ENCODE data around the gene PSRC1.

Gene PSRC1

GRCh38 chr1:109248444-109248796, 34.5 kb downstream of the PSRC1 start:
- Histone ChIP-seq H3K4me1 (peaks cover 53% of the 10 kb centered on the region), H4K20me1 (peaks cover 7% of the 10 kb centered on the region; the same call in 1 of the 2 replicates), H3K27me3 (no peaks in the 10 kb centered on the region), H3K36me3 (peaks cover 17% of the 10 kb centered on the region), H3K27ac (no peak overlapping the region), H3K9ac (no peak overlapping the region), H3K4me3 (no peak overlapping the region), H3K4me2 (peak overlapping the region; percentile 97; the same call in 1 of the 2 replicates), H3K9me3 (no peaks in the 10 kb centered on the region)
- TF ChIP-seq Cebpa-rat (IDR thresholded peaks at IDR 0.05), result no peak

- Histone ChIP-seq H3K9me3 (no peaks in the 10 kb centered on the region), H4K20me1 (peaks cover 7% of the 10 kb centered on the region; the same call in 1 of the 2 replicates), H3K9ac (no peak overlapping the region), H3K27me3 (no peaks in the 10 kb centered on the region), H3K4me2 (peak overlapping the region; percentile 64), H3K4me3 (no peak overlapping the region), H3K27ac (no peak overlapping the region), H3K36me3 (peaks cover 16% of the 10 kb centered on the region), H3K4me1 (peaks cover 46% of the 10 kb centered on the region)
- TF ChIP-seq Cebpa-rat (IDR thresholded peaks at IDR 0.05), result no peak
Measured at GRCh38 chr1:109247401-109248365, 35.3 kb downstream of the PSRC1 start.

GRCh38 chr1:109246141-109246551, 36.8 kb downstream of the PSRC1 start:
- Histone ChIP-seq H3K27me3 (peaks cover 8% of the 10 kb centered on the region; the same call in 1 of the 2 replicates), H3K4me2 (peak overlapping the region; percentile 64; the same call in 1 of the 2 replicates), H3K4me3 (no peak overlapping the region), H3K4me1 (peaks cover 44% of the 10 kb centered on the region), H3K9ac (no peak overlapping the region), H3K9me3 (no peaks in the 10 kb centered on the region), H3K27ac (no peak overlapping the region), H3K36me3 (peaks cover 1% of the 10 kb centered on the region; the same call in 1 of the 2 replicates), H4K20me1 (peaks cover 7% of the 10 kb centered on the region; the same call in 1 of the 2 replicates)
- no peak for TF ChIP-seq Cebpa-rat (IDR thresholded peaks at IDR 0.05)

- peaks cover 9% of the 10 kb centered on the region; the same call in 1 of the 2 replicates for H3K27me3 ChIP-seq
- H3K9ac ChIP-seq, result no peak overlapping the region
- TF ChIP-seq Cebpa-rat (IDR thresholded peaks at IDR 0.05), result no peak
- H3K4me3 ChIP-seq, result no peak overlapping the region
- H3K4me1 ChIP-seq, result peaks cover 37% of the 10 kb centered on the region
- no peak overlapping the region for H3K27ac ChIP-seq
- no peaks in the 10 kb centered on the region for H3K9me3 ChIP-seq
- H3K4me2 ChIP-seq, result no peak overlapping the region
- H3K36me3 ChIP-seq, result peaks cover 13% of the 10 kb centered on the region
- peaks cover 19% of the 10 kb centered on the region for H4K20me1 ChIP-seq
Measured at GRCh38 chr1:109243860-109244552, 38.9 kb downstream of the PSRC1 start.

- Histone ChIP-seq H3K9me3 (no peaks in the 10 kb centered on the region), H3K27ac (no peak overlapping the region), H3K9ac (no peak overlapping the region), H3K36me3 (peaks cover 21% of the 10 kb centered on the region), H3K4me2 (no peak overlapping the region), H3K27me3 (peaks cover 9% of the 10 kb centered on the region; the same call in 1 of the 2 replicates), H3K4me1 (peaks cover 29% of the 10 kb centered on the region), H3K4me3 (no peak overlapping the region), H4K20me1 (peaks cover 25% of the 10 kb centered on the region)
- TF ChIP-seq Cebpa-rat (IDR thresholded peaks at IDR 0.05), result no peak
Measured at GRCh38 chr1:109243221-109243620, 39.7 kb downstream of the PSRC1 start.

- peaks cover 29% of the 10 kb centered on the region for H3K36me3 ChIP-seq
- peaks cover 21% of the 10 kb centered on the region for H3K4me1 ChIP-seq
- H4K20me1 ChIP-seq, result peaks cover 25% of the 10 kb centered on the region
- H3K4me2 ChIP-seq, result no peak overlapping the region
- H3K9ac ChIP-seq, result no peak overlapping the region
- TF ChIP-seq Cebpa-rat (IDR thresholded peaks at IDR 0.05), result no peak
- H3K4me3 ChIP-seq, result no peak overlapping the region
- no peak overlapping the region for H3K27ac ChIP-seq
- no peaks in the 10 kb centered on the region for H3K9me3 ChIP-seq
- peaks cover 9% of the 10 kb centered on the region; the same call in 1 of the 2 replicates for H3K27me3 ChIP-seq
Measured at GRCh38 chr1:109242387-109242786, 40.6 kb downstream of the PSRC1 start.

GRCh38 chr1:109241841-109242345, 41.1 kb downstream of the PSRC1 start:
- peaks cover 16% of the 10 kb centered on the region for H3K4me1 ChIP-seq
- peaks cover 34% of the 10 kb centered on the region for H3K36me3 ChIP-seq
- no peak overlapping the region for H3K9ac ChIP-seq
- peaks cover 25% of the 10 kb centered on the region for H4K20me1 ChIP-seq
- no peak overlapping the region for H3K4me3 ChIP-seq
- H3K4me2 ChIP-seq, result no peak overlapping the region
- H3K27me3 ChIP-seq, result peaks cover 9% of the 10 kb centered on the region; the same call in 1 of the 2 replicates
- H3K9me3 ChIP-seq, result no peaks in the 10 kb centered on the region
- H3K27ac ChIP-seq, result no peak overlapping the region
- no peak for TF ChIP-seq Cebpa-rat (IDR thresholded peaks at IDR 0.05)

GRCh38 chr1:109241344-109241743, 41.6 kb downstream of the PSRC1 start:
- Histone ChIP-seq H3K27me3 (peaks cover 9% of the 10 kb centered on the region; the same call in 1 of the 2 replicates), H4K20me1 (peaks cover 25% of the 10 kb centered on the region), H3K36me3 (peaks cover 40% of the 10 kb centered on the region), H3K27ac (no peak overlapping the region), H3K9me3 (no peaks in the 10 kb centered on the region), H3K4me2 (0 out of 2 replicates have a peak overlapping the region, but pooled peaks have one; percentile 9), H3K9ac (no peak overlapping the region), H3K4me3 (no peak overlapping the region), H3K4me1 (peaks cover 10% of the 10 kb centered on the region)
- no peak for TF ChIP-seq Cebpa-rat (IDR thresholded peaks at IDR 0.05)

Measured in BLaER1 (cell line).